GM21619 (cell line): ENCODE data around the gene RCSD1.
"Not testable (repeated sequence)": the region's sequence is repeated elsewhere in the genome, so short reads cannot be mapped to it uniquely, and the experiment has no call there.

ENCODE experiments used
- ATAC-seq: cut with Tn5 transposase; IDR thresholded peaks from one replicate; pipeline ENCODE4 v1.9.1; 2021; ENCODE audit not compliant: unreplicated experiment

RCSD1 gene

GRCh38 chr1:167629681-167630567, at the start of gene RCSD1:
TSS of gene RCSD1 (plus strand) at chr1:167630232. CDS start at chr1:167630424, 192 bp downstream.
- no peak for ATAC-seq

- ATAC-seq = no peak
Observed at GRCh38 chr1:167582064-167582463, 48.0 kb upstream of the RCSD1 start.

- ATAC-seq = no peak
Observed at GRCh38 chr1:167582722-167583121, 47.3 kb upstream of the RCSD1 start.

GRCh38 chr1:167584581-167584980, 45.5 kb upstream of the RCSD1 start:
- no peak for ATAC-seq

GRCh38 chr1:167587342-167587741, 42.7 kb upstream of the RCSD1 start:
- ATAC-seq = no peak

- no peak for ATAC-seq
Observed at GRCh38 chr1:167587872-167588271, 42.2 kb upstream of the RCSD1 start.

- ATAC-seq = no peak
Observed at GRCh38 chr1:167588361-167588760, 41.7 kb upstream of the RCSD1 start.

- no peak for ATAC-seq
Observed at GRCh38 chr1:167592475-167592874, 37.6 kb upstream of the RCSD1 start.

GRCh38 chr1:167593860-167594259, 36.2 kb upstream of the RCSD1 start:
- ATAC-seq = no peak

GRCh38 chr1:167594822-167595221, 35.2 kb upstream of the RCSD1 start:
- ATAC-seq = no peak

- peak; percentile 71 for ATAC-seq
Observed at GRCh38 chr1:167599957-167600581, 30.0 kb upstream of the RCSD1 start.

- no peak for ATAC-seq
Observed at GRCh38 chr1:167601442-167602383, 28.3 kb upstream of the RCSD1 start.

GRCh38 chr1:167602840-167603239, 27.2 kb upstream of the RCSD1 start:
- no peak for ATAC-seq

- no peak for ATAC-seq
Observed at GRCh38 chr1:167605576-167605975, 24.5 kb upstream of the RCSD1 start.

- no peak for ATAC-seq
Observed at GRCh38 chr1:167611983-167612382, 18.0 kb upstream of the RCSD1 start.

- no peak for ATAC-seq
Observed at GRCh38 chr1:167612587-167613385, 17.2 kb upstream of the RCSD1 start.

GRCh38 chr1:167613984-167614383, 16.0 kb upstream of the RCSD1 start:
- not testable (repeated sequence) for ATAC-seq

GRCh38 chr1:167614851-167615250, 15.2 kb upstream of the RCSD1 start:
- no peak for ATAC-seq

- ATAC-seq = no peak
Observed at GRCh38 chr1:167616521-167616920, 13.5 kb upstream of the RCSD1 start.
